MM.1S (cell line): ENCODE data around the gene MAP3K5.

Source experiments
- DNase-seq: peaks from one replicate; pipeline ENCODE4 v3.0.0-alpha.2; 2015
- H2AFZ ChIP-seq: fragments of 300-600 bp; sonication (generic); 2 replicates; pipeline ENCODE4 v1.6.0; 2016; ENCODE audit warnings: antibody characterized with exemption, low read length
- H3F3A ChIP-seq: fragments of 300-600 bp; sonication (generic); 2 replicates; pipeline ENCODE4 v1.6.1; 2016; ENCODE audit warnings: mild to moderate bottlenecking, antibody characterized with exemption, low read length, moderate library complexity, mixed read lengths; ENCODE audit not compliant: insufficient read depth
- H3K27ac ChIP-seq: fragments of 300-600 bp; sonication (generic); 2 replicates; pipeline ENCODE4 v1.5.1; 2016; ENCODE audit warnings: mild to moderate bottlenecking, low read length
- H3K27me3 ChIP-seq: fragments of 300-600 bp; sonication (generic); replicated peaks from 2 replicates; pipeline ENCODE4 v1.6.0; 2016; ENCODE audit warnings: low read length; ENCODE audit not compliant: insufficient read depth
- H3K36me3 ChIP-seq: fragments of 300-600 bp; sonication (generic); replicated peaks from 2 replicates; pipeline ENCODE4 v1.6.1; 2016; ENCODE audit warnings: mild to moderate bottlenecking, low read length, mixed read lengths; ENCODE audit not compliant: insufficient read depth
- H3K4me1 ChIP-seq: fragments of 300-600 bp; sonication (generic); 2 replicates; pipeline ENCODE4 v1.6.1; 2016; ENCODE audit warnings: low read length, mixed read lengths
- H3K4me2 ChIP-seq: fragments of 300-600 bp; sonication (generic); 2 replicates; pipeline ENCODE4 v1.6.0; 2016; ENCODE audit warnings: low read depth, low read length
- H3K4me3 ChIP-seq: fragments of 300-600 bp; sonication (generic); 2 replicates; pipeline ENCODE4 v1.5.1; 2016; ENCODE audit warnings: low read length, mixed read lengths
- H3K79me2 ChIP-seq: fragments of 300-600 bp; sonication (generic); 2 replicates; pipeline ENCODE4 v1.6.1; 2016; ENCODE audit warnings: mixed run types, low read length, mixed read lengths
- H3K9ac ChIP-seq: fragments of 300-600 bp; sonication (generic); 2 replicates; pipeline ENCODE4 v1.6.1; 2016; ENCODE audit warnings: low read length, mixed read lengths
- H3K9me2 ChIP-seq: fragments of 300-600 bp; sonication (generic); replicated peaks from 2 replicates; pipeline ENCODE4 v1.6.1; 2016; ENCODE audit warnings: mild to moderate bottlenecking, low read length, mixed read lengths; ENCODE audit not compliant: insufficient read depth
- H3K9me3 ChIP-seq: fragments of 300-600 bp; sonication (generic); replicated peaks from 2 replicates; pipeline ENCODE4 v1.6.1; 2016; ENCODE audit warnings: mild to moderate bottlenecking, low read length, mixed read lengths; ENCODE audit not compliant: insufficient read depth
- H4K20me1 ChIP-seq: fragments of 300-600 bp; sonication (generic); 2 replicates; pipeline ENCODE4 v1.6.1; 2016; ENCODE audit warnings: mild to moderate bottlenecking, low read length, moderate library complexity, mixed read lengths; ENCODE audit not compliant: insufficient read depth
- EZH2 ChIP-seq: fragments of 300-600 bp; sonication (generic); optimal IDR thresholded peaks from 2 replicates; pipeline ENCODE3; 2017; ENCODE audit warnings: low read depth, mild to moderate bottlenecking, antibody characterized with exemption, low read length, mixed read lengths
- EZH2phosphoT487 ChIP-seq: fragments of 300-600 bp; sonication (generic); IDR thresholded peaks from 2 replicates; pipeline ENCODE4 v1.6.1; 2018; ENCODE audit warnings: antibody characterized with exemption, low read length
- TF ChIP-seq, protein P1 (sequence below): fragments of 300-600 bp; sonication (generic); IDR thresholded peaks from 2 replicates; pipeline ENCODE4 v1.5.1; 2016; ENCODE audit warnings: antibody characterized with exemption, low read length, mixed read lengths

MAP3K5 gene

DNA sequence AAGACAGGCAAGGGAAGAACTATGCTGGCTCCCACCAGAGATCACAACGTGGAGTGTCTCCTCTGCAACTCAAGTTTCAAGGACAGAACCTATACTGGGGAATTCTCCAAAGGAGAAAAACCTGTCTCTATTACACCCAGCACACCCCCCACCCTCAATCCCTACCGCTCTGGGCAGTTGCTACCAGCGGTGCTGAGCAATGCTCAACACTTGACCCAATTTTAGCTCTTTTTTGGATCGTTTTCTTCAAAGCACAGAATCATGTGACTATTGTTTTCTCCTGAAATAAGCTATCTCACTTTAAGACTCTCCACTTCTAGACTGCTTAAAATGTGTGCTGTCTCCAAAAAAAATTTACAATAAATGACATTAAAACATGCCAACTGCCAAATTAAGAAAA, 265.3 kb downstream of the MAP3K5 start:
- H3F3A ChIP-seq: no peaks in the 10 kb centered on the region
- DNase-seq: no peak
- TF ChIP-seq EZH2: no peak
- no peak for TF ChIP-seq EZH2phosphoT487
- TF ChIP-seq, protein P1, sequence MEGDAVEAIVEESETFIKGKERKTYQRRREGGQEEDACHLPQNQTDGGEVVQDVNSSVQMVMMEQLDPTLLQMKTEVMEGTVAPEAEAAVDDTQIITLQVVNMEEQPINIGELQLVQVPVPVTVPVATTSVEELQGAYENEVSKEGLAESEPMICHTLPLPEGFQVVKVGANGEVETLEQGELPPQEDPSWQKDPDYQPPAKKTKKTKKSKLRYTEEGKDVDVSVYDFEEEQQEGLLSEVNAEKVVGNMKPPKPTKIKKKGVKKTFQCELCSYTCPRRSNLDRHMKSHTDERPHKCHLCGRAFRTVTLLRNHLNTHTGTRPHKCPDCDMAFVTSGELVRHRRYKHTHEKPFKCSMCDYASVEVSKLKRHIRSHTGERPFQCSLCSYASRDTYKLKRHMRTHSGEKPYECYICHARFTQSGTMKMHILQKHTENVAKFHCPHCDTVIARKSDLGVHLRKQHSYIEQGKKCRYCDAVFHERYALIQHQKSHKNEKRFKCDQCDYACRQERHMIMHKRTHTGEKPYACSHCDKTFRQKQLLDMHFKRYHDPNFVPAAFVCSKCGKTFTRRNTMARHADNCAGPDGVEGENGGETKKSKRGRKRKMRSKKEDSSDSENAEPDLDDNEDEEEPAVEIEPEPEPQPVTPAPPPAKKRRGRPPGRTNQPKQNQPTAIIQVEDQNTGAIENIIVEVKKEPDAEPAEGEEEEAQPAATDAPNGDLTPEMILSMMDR: no peak
- no peak overlapping the region for H3K4me2 ChIP-seq
- H3K9me2 ChIP-seq: no peaks in the 10 kb centered on the region
- H3K4me3 ChIP-seq: no peak overlapping the region
- H2AFZ ChIP-seq: no peak overlapping the region
- H3K4me1 ChIP-seq: no peaks in the 10 kb centered on the region
- no peaks in the 10 kb centered on the region for H3K9me3 ChIP-seq
- H3K27me3 ChIP-seq: no peaks in the 10 kb centered on the region
- H3K79me2 ChIP-seq: 0 out of 2 replicates have a peak, but pooled peaks cover 3% of the 10 kb centered on the region
- no peak overlapping the region for H3K9ac ChIP-seq
- no peak overlapping the region for H3K27ac ChIP-seq
- H3K36me3 ChIP-seq: no peaks in the 10 kb centered on the region
- H4K20me1 ChIP-seq: no peaks in the 10 kb centered on the region

DNA sequence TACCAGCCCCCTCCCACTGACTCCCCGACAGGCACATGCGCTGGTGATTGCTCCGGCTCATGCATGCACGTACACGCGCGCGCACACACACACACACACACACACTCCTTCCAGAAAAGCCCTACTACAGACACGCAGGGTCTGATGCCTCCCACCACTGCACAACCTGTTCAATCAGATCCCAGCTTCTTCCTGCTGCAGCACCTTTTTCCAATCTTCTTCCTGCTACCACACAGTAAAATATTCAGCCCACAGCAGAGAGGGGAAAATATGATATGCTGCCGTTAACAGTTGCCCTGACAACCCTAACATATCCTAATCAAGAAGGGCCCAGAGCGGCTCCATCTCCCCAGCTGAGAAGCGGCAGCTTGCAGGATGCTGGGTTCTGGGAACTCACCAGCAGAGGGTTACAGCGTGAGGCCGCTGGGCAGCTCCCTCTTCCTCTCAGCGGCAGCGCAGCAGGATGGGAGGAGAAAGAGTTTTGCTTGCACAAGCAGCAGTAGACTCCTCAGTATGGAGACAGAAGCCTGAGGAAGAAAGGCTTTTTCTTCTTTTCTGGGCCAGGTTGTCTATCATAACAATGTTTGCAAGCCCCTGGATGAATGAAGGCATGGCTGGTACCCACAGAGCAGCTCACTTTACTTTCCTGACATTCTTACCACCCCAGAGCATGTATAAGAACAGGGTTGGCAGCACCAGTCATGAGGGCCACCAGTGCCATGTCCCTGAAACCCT, 265.9 kb downstream of the MAP3K5 start:
- H2AFZ ChIP-seq: no peak overlapping the region

DNA sequence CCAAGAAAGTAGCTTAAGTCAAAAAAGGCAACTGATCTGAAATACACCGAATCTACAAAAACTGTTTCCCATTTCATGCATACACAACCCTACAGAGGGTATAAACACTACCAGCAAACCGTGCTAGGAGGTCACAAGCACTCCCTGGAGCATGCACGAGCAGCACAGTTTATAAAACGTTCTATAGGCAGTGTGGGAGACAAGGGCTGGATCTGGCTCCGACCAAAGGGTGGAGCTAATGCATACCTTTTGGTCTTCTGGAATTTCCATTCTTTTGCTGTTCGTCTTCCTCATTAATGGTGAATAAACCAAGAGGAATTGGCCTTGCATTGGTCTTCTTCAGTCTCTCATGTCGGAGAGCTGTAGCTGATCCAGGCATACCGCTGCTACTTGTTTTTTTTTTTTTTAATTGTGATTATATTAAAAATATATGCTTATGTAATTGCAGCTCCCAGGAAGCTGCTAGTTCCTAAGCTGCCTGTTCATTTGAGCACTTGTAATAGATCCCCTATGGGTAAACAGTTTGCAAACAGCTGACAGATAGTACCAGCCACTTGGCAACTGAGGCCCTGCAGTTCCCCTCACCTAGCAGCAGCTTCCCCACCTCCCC, 266.6 kb downstream of the MAP3K5 start:
- no peak overlapping the region for H3K4me3 ChIP-seq
- DNase-seq: no peak
- TF ChIP-seq, protein P1: no peak
- no peak for TF ChIP-seq EZH2
- no peak for TF ChIP-seq EZH2phosphoT487

More for the DNA sequence above, 265.9 kb downstream of the MAP3K5 start:
- no peaks in the 10 kb centered on the region for H3K9me3 ChIP-seq
- no peak for TF ChIP-seq EZH2phosphoT487
- no peak for TF ChIP-seq EZH2
- TF ChIP-seq, protein P1: no peak
- no peak overlapping the region for H3K4me2 ChIP-seq
- H3K27ac ChIP-seq: no peak overlapping the region
- no peaks in the 10 kb centered on the region for H3K4me1 ChIP-seq
- H3K27me3 ChIP-seq: no peaks in the 10 kb centered on the region
- H3F3A ChIP-seq: no peaks in the 10 kb centered on the region
- H4K20me1 ChIP-seq: no peaks in the 10 kb centered on the region
- no peaks in the 10 kb centered on the region for H3K9me2 ChIP-seq
- H3K4me3 ChIP-seq: no peak overlapping the region
- DNase-seq: no peak
- H3K9ac ChIP-seq: no peak overlapping the region
- no peaks in the 10 kb centered on the region for H3K36me3 ChIP-seq
- H3K79me2 ChIP-seq: 0 out of 2 replicates have a peak, but pooled peaks cover 3% of the 10 kb centered on the region

More for the DNA sequence above, 266.6 kb downstream of the MAP3K5 start:
- Histone ChIP-seq H3K4me1 (no peaks in the 10 kb centered on the region), H3K4me2 (no peak overlapping the region), H3F3A (no peaks in the 10 kb centered on the region), H2AFZ (no peak overlapping the region), H3K9ac (no peak overlapping the region), H3K36me3 (no peaks in the 10 kb centered on the region), H3K9me3 (no peaks in the 10 kb centered on the region), H3K9me2 (no peaks in the 10 kb centered on the region), H4K20me1 (no peaks in the 10 kb centered on the region), H3K27ac (no peak overlapping the region), H3K27me3 (no peaks in the 10 kb centered on the region), H3K79me2 (0 out of 2 replicates have a peak, but pooled peaks cover 3% of the 10 kb centered on the region)
